GM21528 (cell line): ENCODE data around the gene INSIG1.

Experiments used
- ATAC-seq: cut with Tn5 transposase; IDR thresholded peaks from one replicate; pipeline ENCODE4 v1.9.1; 2021; ENCODE audit warnings: mild to moderate bottlenecking, moderate library complexity; ENCODE audit not compliant: unreplicated experiment, low FRiP score

The INSIG1 gene

GRCh38 chr7:155298834-155299534, 1.3 kb downstream of the INSIG1 start:
- ATAC-seq, result peak; percentile 67

- no peak for ATAC-seq
These were observed 2.0 kb downstream of the INSIG1 start for GRCh38 chr7:155299535-155300202.

- no peak for ATAC-seq
These were observed 3.2 kb downstream of the INSIG1 start for GRCh38 chr7:155300641-155301452.

GRCh38 chr7:155303039-155303593, 5.4 kb downstream of the INSIG1 start:
- ATAC-seq, result no peak

GRCh38 chr7:155303897-155304296, 6.2 kb downstream of the INSIG1 start:
- no peak for ATAC-seq

- no peak for ATAC-seq
These were observed 7.7 kb downstream of the INSIG1 start for GRCh38 chr7:155305231-155305904.

GRCh38 chr7:155306673-155307470, 9.2 kb downstream of the INSIG1 start:
- ATAC-seq, result no peak

DNA sequence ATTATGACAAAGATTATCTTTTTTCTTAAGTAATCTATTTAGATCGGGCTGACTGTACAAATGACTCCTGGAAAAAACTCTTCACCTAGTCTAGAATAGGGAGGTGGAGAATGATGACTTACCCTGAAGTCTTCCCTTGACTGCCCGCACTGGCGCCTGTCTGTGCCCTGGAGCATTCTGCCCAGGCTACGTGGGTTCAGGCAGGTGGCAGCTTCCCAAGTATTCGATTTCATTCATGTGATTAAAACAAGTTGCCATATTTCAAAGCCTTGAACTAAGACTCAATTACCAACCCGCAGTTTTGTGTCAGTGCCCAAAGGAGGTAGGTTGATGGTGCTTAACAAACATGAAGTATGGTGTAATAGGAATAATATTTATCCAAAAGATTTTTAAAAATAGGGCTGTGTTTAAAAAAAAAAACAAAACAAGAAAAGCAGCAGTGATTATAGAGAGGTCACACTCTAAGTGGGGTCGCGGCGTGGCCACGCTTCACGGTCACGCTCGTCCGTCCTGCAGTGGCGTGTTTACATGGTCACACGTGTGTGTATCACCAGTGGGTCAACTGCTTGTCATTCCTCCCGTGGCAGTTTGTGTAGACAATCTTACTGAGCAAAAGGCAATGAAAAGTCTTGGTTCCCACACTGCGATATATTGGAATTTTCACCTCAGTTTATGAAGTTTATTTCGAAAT, 10.8 kb downstream of the INSIG1 start:
- no peak for ATAC-seq

GRCh38 chr7:155309021-155309338, 11.3 kb downstream of the INSIG1 start:
- no peak for ATAC-seq

DNA sequence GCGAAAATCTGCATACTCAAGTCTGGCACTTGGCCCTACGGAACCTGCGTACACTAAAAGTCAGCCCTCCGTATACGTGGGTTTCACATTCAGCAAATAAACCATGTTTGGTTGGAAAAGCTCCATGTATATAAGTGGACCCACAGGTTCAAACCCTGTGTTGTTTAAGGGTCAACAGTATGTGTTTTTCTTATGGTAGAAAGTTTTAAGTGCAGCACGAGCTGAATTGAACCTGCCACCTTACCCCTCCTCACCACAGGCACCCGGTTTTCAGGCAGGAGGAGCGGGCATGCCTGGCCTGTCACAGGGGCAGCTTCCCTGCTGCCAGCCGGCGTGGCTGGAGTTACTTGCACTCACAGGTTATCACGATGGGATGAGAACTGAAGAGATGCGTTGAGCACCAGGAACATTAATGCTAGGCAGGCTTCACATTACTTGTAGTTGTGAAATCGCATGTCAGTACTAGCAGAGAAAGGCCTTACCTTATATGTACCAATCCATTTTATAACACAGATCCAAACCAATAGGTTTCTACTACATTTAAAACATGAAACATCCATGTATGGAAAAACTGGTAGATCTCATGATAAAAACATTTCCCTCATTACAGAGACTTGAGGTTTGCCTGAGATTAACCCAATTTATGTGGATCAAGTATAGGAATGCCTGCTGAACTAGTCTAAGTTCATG, 12.9 kb downstream of the INSIG1 start:
- ATAC-seq, result no peak

- no peak for ATAC-seq
These were observed 14.3 kb downstream of the INSIG1 start for GRCh38 chr7:155311826-155312537.

GRCh38 chr7:155312633-155313032, 15.0 kb downstream of the INSIG1 start:
- ATAC-seq, result no peak

DNA sequence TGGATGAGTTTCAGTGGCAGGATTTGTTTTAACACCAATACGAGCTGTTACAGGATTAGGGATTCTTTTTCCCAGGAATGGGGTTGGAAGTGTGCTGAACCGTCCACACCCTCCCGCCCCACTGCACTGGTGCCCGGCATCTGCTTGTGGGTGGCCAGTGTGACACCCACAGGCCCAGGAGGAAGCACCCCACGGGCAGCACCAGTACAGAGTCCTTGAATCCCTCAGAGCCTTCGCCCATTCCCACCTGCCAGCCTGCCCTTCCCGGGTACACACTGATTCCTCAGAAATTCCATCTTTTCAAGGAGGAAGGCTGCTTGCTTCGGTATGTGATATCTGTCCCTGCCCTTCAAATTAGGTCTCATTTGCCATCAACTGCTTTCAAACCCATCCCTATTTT, 15.4 kb downstream of the INSIG1 start:
- ATAC-seq, result no peak

DNA sequence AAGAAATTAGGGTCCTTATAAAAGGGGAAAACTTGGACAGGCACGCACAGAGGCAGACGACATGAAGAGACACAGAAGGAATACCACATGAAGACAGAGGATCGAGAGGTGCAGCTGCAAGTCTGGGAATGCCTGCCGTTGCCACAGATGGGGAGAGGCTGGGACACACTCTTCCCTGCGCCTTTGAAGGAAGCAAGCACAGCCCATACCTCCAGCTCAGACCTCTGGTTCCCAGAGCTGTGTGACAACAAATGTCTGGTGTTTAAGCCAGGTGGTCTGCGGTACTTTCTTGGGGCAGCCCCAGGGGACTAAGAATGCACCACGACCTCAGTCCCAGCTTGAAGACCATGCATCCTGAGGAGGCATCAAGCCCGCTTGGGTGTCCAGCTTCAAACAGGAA, 18.3 kb downstream of the INSIG1 start:
- ATAC-seq, result no peak

DNA sequence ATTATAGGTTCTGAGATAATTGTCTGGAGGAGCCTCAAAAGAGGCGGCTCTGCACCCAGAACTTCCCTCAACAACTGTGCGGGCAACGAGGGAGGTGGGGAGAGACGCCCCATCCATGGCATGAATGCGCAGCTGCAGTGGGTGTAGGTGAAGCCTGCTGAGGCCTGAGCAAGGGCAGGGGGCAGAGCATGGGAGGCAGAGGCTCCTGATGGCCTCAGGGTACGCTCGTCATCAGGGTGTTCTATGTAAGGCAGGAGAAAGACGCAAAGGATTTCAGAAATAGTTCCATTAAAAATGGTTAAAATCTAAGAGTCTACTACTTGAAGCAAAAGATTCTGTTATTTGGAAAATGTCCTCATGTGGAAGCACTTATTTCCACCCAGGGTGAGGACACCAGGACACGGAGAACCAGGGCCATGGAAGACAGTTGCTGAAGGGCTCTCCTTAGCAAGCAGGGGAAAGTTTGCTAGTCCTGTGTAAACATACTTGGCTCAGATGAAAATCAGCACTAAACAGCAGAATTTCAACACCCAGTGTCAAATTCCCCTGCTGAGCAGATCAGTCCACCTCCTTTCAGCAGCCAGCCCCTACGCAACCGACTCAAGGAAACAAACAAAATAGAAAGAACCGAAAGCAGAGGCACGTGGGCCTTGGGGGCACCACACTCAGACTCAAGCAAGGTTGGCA, 18.9 kb downstream of the INSIG1 start:
- no peak for ATAC-seq

DNA sequence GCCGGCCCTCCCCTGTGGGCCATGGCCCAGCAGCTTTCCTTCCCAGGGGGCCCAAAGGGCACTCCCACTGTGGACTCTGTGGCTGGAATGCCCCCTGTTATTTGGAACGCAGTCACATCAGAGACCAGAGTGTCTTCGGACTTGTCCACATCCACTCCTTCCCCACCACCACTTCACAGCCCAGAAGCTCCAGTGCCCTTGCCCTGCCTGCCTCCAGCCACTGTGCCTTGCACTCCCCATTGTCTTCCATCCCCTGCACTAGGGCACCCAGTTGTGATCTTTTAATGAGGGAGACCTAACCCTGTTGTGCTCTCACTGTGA, 19.4 kb downstream of the INSIG1 start:
- no peak for ATAC-seq

DNA sequence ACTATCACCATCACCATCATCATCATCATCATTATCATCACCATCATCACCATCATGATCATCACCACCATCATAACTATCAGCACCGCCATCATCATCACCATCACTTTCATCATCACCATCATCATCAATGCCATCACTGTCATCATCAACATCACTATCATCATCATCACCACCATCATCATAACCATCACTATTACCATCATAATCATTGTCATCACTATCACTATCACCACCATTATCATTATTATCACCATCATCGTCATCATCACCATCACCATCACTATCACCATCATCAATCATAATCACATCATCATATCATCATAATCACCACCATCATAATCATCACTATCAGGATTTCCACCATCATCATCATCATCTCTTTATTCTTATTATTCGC, 20.6 kb downstream of the INSIG1 start:
- no peak for ATAC-seq

DNA sequence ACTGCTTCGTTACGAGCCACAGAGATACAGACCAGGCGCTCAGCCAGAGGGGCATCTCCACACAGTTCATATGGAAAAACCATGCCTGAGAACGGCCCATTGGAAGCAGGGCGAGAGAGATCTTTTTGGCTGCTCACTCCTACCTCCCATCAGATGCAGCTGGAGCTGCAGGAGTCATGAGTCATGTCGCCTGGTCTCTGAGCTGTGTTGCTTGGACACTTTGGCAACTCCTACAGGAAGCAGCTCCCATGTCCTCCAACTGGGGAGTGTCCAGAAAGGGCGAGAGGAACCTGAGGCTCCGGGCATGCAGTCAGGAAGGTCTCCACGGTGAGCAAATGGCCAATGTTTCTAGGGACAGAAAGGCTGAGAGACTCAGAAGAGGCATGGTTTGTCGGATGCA, 24.9 kb downstream of the INSIG1 start:
- ATAC-seq, result no peak
